HUES48 (cell line): ENCODE measurements around the gene SLC12A9.

Experiments used
- H3K27ac ChIP-seq: one replicate; pipeline ENCODE4 v1.7.0; 2013; ENCODE audit warnings: low read depth, low read length, inconsistent platforms
- H3K27me3 ChIP-seq: 2 replicates; pipeline ENCODE4 v1.6.1; 2013; ENCODE audit warnings: mild to moderate bottlenecking, low read length; ENCODE audit not compliant: control insufficient read depth, insufficient read depth
- H3K36me3 ChIP-seq: 2 replicates; pipeline ENCODE4 v1.6.1; 2013; ENCODE audit warnings: low read length; ENCODE audit not compliant: control insufficient read depth, insufficient read depth
- H3K4me1 ChIP-seq: 2 replicates; pipeline ENCODE4 v1.6.1; 2013; ENCODE audit warnings: mild to moderate bottlenecking, low read length; ENCODE audit not compliant: control insufficient read depth, insufficient read depth
- H3K4me3 ChIP-seq: 2 replicates; pipeline ENCODE4 v1.5.1; 2013; ENCODE audit warnings: mild to moderate bottlenecking, low read depth, low read length
- H3K9ac ChIP-seq: 2 replicates; pipeline ENCODE4 v1.6.1; 2013; ENCODE audit warnings: mild to moderate bottlenecking, low read depth, low read length, moderate library complexity
- H3K9me3 ChIP-seq: 2 replicates; pipeline ENCODE4 v1.6.1; 2013; ENCODE audit warnings: low read length; ENCODE audit not compliant: control insufficient read depth, insufficient read depth

Gene SLC12A9

DNA sequence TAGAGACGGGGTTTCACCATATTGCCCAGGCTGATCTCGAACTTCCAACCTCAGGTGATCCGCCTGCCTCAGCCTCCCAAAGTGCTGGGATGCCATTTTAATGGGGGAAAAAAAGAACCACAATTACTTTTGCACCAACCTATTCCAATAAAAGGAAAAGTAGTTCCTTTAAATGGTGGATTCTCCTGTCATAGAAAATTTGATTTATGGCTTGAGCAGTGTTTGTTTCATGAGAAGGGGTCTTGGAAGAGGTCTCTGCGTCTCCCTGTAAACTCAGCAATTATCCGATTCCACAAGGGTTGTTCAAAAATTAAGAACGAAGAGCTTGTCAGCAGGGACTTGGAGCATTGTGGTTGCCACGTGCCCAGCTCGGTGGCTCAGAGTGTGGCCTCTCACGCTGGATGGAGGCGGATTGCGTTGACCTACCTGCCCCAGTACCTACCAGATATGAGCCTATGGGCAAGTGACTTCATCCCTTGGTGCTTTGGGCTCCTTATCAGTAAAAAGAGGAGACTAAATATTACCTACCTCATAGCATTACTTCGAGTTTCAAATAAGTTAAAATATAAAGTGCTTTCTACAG lies 11.8 kb downstream of the SLC12A9 start:
- Histone ChIP-seq H3K9me3 (no peaks in the 10 kb centered on the region), H3K27ac (no peak overlapping the region), H3K4me1 (peaks cover 6% of the 10 kb centered on the region), H3K4me3 (no peak overlapping the region), H3K27me3 (no peaks in the 10 kb centered on the region), H3K36me3 (peaks cover 41% of the 10 kb centered on the region), H3K9ac (no peak overlapping the region)

GRCh38 chr7:100865372-100865911 lies 12.9 kb downstream of the SLC12A9 start:
- Histone ChIP-seq H3K36me3 (peaks cover 42% of the 10 kb centered on the region), H3K9ac (no peak overlapping the region), H3K4me1 (peaks cover 6% of the 10 kb centered on the region), H3K27me3 (no peaks in the 10 kb centered on the region), H3K9me3 (no peaks in the 10 kb centered on the region), H3K4me3 (no peak overlapping the region), H3K27ac (peak overlapping the region; percentile 45)

- H3K4me1 ChIP-seq: peaks cover 6% of the 10 kb centered on the region
These were observed 13.6 kb downstream of the SLC12A9 start for GRCh38 chr7:100865938-100866728.

DNA sequence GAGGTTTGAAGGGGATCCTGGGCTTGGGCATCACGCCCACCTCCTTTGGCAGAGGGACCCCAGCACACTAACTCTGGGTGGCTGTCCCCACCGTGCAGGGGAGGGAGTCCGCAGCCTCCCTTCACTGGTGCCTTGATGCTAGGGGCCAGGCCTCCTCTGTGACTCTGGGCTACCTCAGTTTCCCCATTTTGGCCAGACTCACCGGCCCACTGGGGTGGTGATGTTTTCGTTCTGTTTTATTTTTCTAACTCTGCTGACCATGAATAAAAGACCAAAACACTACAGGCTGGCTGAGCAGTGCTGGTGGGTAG lies 14.2 kb downstream of the SLC12A9 start:
- peak overlapping the region; percentile 94 for H3K4me3 ChIP-seq
- H3K9me3 ChIP-seq: no peaks in the 10 kb centered on the region
- H3K4me1 ChIP-seq: peaks cover 6% of the 10 kb centered on the region
- H3K36me3 ChIP-seq: peaks cover 42% of the 10 kb centered on the region
- H3K27me3 ChIP-seq: no peaks in the 10 kb centered on the region
- peak overlapping the region; percentile 96 for H3K27ac ChIP-seq
- H3K9ac ChIP-seq: peak overlapping the region; percentile 96

More at GRCh38 chr7:100865938-100866728, 13.6 kb downstream of the SLC12A9 start:
- H3K27ac ChIP-seq: peak overlapping the region; percentile 96
- no peaks in the 10 kb centered on the region for H3K27me3 ChIP-seq
- no peaks in the 10 kb centered on the region for H3K9me3 ChIP-seq
- H3K36me3 ChIP-seq: peaks cover 42% of the 10 kb centered on the region
- peak overlapping the region; percentile 94; the same call in 1 of the 2 replicates for H3K4me3 ChIP-seq
- peak overlapping the region; percentile 96 for H3K9ac ChIP-seq

DNA sequence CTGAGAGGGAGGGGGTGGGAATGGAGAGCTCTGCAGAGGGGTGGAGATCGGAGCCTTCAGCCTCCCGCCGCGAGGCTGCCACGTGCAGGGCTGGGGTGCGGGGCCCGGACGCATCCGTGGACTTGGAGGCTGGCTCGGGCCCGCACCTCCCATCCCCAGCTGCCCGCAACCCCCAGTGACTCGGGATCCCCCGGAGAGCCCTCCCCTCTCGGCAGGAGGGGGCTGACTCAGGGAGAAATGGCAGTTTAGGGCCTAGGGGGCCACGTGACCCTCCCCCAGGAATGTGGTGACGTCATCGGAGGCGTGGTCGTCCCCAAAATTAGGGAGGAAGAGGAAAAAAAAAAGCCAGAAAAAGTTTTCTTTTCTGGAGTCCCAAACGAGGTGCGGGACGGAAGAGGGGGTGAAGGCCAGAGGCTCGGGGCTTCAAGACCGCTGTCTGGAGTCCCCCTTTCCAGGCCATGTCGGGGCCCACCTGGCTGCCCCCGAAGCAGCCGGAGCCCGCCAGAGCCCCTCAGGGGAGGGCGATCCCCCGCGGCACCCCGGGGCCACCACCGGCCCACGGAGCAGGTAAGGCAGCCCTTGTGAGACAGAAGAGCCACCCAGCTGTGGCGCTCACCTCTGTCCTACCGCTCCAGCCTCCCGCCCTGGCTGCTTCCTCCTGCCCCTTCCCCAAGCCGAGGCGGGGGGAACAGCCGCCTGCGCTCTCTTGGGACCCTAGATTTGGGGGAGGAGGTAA lies 14.7 kb downstream of the SLC12A9 start, which contains the start of gene TRIP6:
Gene TRIP6, plus strand, starts transcription at position 348 of the 736 bp plus-strand sequence. Its CDS starts 111 bp downstream, at position 459.
- peak within 1 kb of the TSS; percentile 96 for H3K9ac ChIP-seq
- H3K9me3 ChIP-seq: no peaks in the 10 kb centered on the region
- peaks cover 6% of the 10 kb centered on the region for H3K4me1 ChIP-seq
- H3K27ac ChIP-seq: peak within 1 kb of the TSS; percentile 96
- peak within 1 kb of the TSS; percentile 94 for H3K4me3 ChIP-seq
- peaks cover 46% of the 10 kb centered on the region for H3K36me3 ChIP-seq
- H3K27me3 ChIP-seq: no peaks in the 10 kb centered on the region

DNA sequence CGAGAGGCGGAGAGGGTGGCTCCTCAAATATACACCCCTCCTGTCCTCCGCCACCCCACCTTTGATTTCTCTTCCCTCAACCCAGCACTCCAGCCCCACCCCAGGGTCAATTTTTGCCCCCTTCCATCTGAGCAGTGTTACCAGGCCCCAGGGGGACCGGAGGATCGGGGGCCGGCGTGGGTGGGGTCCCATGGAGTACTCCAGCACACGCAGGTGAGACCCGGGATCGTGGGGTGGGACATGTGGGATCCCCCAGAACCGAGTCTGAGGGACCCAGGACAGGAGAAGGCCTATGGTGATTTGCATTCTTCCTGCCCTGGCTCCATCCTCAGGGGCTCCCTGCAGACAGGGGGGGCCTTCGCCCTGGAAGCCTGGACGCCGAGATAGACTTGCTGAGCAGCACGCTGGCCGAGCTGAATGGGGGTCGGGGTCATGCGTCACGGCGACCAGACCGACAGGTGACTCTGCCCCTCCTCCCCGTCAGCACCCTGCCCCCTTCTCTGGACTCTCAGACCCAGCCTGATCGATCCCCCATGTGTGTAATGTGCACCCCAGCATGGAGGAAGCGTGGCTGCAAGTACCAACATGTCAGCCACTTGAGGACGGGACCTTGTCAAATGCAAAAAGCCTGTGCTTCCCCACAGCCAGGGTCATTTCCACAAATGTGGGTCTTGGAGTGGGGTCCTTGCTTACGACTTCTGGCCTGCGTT lies 15.4 kb downstream of the SLC12A9 start:
- peak overlapping the region; percentile 96 for H3K27ac ChIP-seq
- H3K4me1 ChIP-seq: peaks cover 6% of the 10 kb centered on the region
- H3K4me3 ChIP-seq: peak overlapping the region; percentile 94
- H3K9ac ChIP-seq: peak overlapping the region; percentile 96
- H3K9me3 ChIP-seq: no peaks in the 10 kb centered on the region
- no peaks in the 10 kb centered on the region for H3K27me3 ChIP-seq
- peaks cover 46% of the 10 kb centered on the region for H3K36me3 ChIP-seq

GRCh38 chr7:100873599-100874299 lies 21.2 kb downstream of the SLC12A9 start:
- Histone ChIP-seq H3K9ac (peak overlapping the region; percentile 93), H3K27me3 (no peaks in the 10 kb centered on the region), H3K4me3 (peak overlapping the region; percentile 90), H3K4me1 (no peaks in the 10 kb centered on the region), H3K36me3 (peaks cover 72% of the 10 kb centered on the region), H3K9me3 (no peaks in the 10 kb centered on the region), H3K27ac (peak overlapping the region; percentile 100)

- no peaks in the 10 kb centered on the region for H3K4me1 ChIP-seq
- peak overlapping the region; percentile 93 for H3K9ac ChIP-seq
- no peaks in the 10 kb centered on the region for H3K27me3 ChIP-seq
- no peaks in the 10 kb centered on the region for H3K9me3 ChIP-seq
- peak overlapping the region; percentile 90 for H3K4me3 ChIP-seq
- H3K27ac ChIP-seq: peak overlapping the region; percentile 100
- H3K36me3 ChIP-seq: peaks cover 74% of the 10 kb centered on the region
These were observed 21.7 kb downstream of the SLC12A9 start for GRCh38 chr7:100874300-100874576.

DNA sequence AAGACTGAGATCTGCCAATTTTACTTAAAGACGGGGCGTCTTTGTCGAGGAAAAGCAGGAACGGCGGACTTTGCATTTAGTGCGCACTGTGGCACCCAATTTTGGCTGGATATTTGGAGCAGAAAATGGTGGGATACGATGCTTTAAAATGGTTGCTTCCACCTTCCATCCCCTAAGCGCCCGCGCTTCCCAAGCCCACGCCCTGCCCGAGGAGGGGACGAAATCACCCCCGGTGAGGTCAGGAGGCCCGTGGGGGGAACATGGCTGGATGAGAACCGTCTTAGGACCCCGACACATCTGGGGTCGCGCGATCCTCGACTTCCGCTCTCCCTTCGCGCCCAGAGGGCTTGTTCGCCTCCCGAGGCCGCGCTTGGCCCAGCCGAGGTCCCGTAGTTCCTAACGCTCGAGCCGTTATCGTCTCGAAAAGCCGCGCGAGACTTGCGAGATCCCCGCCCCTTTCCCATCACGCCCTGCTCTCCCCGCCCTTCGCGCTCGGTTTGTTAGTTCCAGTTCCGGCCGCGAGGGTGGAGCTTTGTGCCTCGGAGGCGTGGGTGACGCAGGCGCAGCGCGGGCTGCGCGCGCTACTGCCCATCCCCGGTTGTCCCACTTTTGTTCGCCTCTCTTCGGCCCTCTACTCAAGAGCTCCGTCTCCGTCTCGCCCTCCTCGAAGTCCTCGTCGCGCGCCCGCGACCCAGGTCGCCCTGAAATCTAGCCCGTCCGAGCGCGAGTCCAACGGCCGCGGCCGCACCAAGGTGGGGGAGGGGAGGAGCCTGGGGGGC lies 22.3 kb downstream of the SLC12A9 start, which contains the start of gene SRRT:
Gene SRRT, plus strand, starts transcription at position 527 of the 779 bp plus-strand sequence. CDS start 488 bp downstream, outside the sequence.
- Histone ChIP-seq H3K4me1 (no peaks in the 10 kb centered on the region), H3K36me3 (peaks cover 78% of the 10 kb centered on the region)

More for the DNA sequence above, 22.3 kb downstream of the SLC12A9 start, which contains the start of gene SRRT:
- H3K9ac ChIP-seq: peak within 1 kb of the TSS; percentile 93
- no peaks in the 10 kb centered on the region for H3K27me3 ChIP-seq
- H3K4me3 ChIP-seq: peak within 1 kb of the TSS; percentile 90
- H3K27ac ChIP-seq: peak within 1 kb of the TSS; percentile 100
- no peaks in the 10 kb centered on the region for H3K9me3 ChIP-seq
